ENCODE data around the gene OR1K1. TPM values are rescaled to one million over a fixed set of nuclear protein-coding genes. Genes with fewer than 3 reads are reported as not detected.

The OR1K1 gene
- polyA plus RNA-seq, 3 donors = not detected

DNA sequence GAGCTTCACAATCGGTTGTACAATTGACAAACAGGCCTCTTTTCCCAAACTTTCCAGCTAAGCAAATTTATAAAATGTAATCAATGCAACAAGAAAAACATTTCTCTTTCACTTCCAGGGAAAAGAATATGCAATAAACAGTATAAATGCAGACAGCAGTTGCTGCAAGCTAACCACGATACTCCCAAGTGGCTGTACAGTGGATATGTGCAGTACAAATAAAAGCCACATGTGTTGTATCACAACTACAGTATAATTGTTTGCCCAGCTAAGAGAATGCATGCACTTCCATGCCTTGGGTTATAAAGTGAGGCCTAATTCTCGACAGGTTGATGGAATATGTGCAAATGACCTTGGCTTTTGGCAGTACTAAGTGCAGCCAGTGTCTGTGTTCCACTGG lies 45.2 kb downstream of the OR1K1 start:
- H3K27me3 Mint-ChIP-seq (ENCODE audit: low read depth in 3 of 3) = no peaks in the 10 kb centered on the region
- no peak for DNase-seq
- H3K9me3 Mint-ChIP-seq = no peaks in the 10 kb centered on the region
- Histone ChIP-seq H3K27ac (ENCODE audit: low read depth in 1 of 2, low read length in 2 of 2) (no peak overlapping the region), H3K4me3 (replicated peaks in 1 of 3; ENCODE audit: low read depth in 2 of 3, low read length in 3 of 3) (no peak overlapping the region), H3K9me3 (replicated peaks in 1 of 2; ENCODE audit: control insufficient read depth in 1 of 2, insufficient read depth in 1 of 2, low read length in 2 of 2) (no peaks in the 10 kb centered on the region), H3K27me3 (ENCODE audit: control insufficient read depth in 2 of 2, insufficient read depth in 2 of 2, low read length in 2 of 2) (no peaks in the 10 kb centered on the region), H3K36me3 (replicated peaks in 1 of 2; ENCODE audit: control insufficient read depth in 1 of 2, insufficient read depth in 2 of 2, low read length in 2 of 2) (peaks cover 31 to 51% of the 10 kb centered on the region in 2 donors), H3K9ac (ENCODE audit: insufficient read depth, low read length, poor library complexity, severe bottlenecking) (no peak overlapping the region), H2AFZ (ENCODE audit: insufficient read depth, low read depth, low read length, poor library complexity, severe bottlenecking) (no peak overlapping the region), H3K79me2 (ENCODE audit: insufficient read depth, low read length) (no peaks in the 10 kb centered on the region), H3K4me1 (ENCODE audit: control insufficient read depth in 1 of 2, insufficient read depth in 2 of 2, low read length in 2 of 2) (no peaks in the 10 kb centered on the region), H3K4me2 (replicated peaks; ENCODE audit: extremely low read depth, low read length, poor library complexity, severe bottlenecking) (no peak overlapping the region), H4K20me1 (ENCODE audit: insufficient read depth, low read length) (no peaks in the 10 kb centered on the region)
- peaks cover 28 to 31% of the 10 kb centered on the region in 2 donors for H3K36me3 Mint-ChIP-seq
- intact Hi-C loops (cut with micrococcal nuclease) = no loop called here
- H3K4me1 Mint-ChIP-seq = no peaks in the 10 kb centered on the region
- TF ChIP-seq, protein P1, sequence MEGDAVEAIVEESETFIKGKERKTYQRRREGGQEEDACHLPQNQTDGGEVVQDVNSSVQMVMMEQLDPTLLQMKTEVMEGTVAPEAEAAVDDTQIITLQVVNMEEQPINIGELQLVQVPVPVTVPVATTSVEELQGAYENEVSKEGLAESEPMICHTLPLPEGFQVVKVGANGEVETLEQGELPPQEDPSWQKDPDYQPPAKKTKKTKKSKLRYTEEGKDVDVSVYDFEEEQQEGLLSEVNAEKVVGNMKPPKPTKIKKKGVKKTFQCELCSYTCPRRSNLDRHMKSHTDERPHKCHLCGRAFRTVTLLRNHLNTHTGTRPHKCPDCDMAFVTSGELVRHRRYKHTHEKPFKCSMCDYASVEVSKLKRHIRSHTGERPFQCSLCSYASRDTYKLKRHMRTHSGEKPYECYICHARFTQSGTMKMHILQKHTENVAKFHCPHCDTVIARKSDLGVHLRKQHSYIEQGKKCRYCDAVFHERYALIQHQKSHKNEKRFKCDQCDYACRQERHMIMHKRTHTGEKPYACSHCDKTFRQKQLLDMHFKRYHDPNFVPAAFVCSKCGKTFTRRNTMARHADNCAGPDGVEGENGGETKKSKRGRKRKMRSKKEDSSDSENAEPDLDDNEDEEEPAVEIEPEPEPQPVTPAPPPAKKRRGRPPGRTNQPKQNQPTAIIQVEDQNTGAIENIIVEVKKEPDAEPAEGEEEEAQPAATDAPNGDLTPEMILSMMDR (IDR thresholded peaks at IDR 0.05) = no peak
- no peak overlapping the region for H3K4me3 Mint-ChIP-seq
- no peak overlapping the region for H3K27ac Mint-ChIP-seq
- WGBS (ENCODE audit: insufficient coverage) = 100% methylated on average over 1 of the region's 3 CpGs

DNA sequence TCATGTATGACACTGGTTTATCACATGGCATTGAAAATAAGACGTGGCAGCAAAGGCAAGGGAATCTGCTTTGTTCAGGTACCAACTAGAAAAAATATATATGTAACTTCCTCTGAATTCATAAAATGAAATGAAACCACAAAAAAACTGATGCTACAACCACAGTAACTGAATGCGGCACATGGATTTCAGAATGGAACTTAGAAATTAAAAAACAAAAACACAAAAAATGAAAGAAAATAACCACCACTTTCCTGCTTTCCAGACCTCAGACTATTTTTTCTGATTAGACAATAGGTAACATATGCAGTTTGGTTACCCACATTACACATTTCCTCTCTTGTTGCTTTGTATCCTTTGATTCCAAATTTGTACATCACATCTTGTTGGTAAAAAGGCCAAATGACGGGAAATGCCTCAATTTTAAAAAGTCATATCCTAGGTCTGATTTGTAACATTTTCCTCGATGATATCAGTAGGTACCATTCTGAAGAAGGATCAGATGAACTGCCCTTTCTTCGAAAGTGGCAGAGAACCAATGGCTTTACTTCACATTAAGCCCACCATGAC lies 46.5 kb downstream of the OR1K1 start:
- no peak overlapping the region for H3K27ac ChIP-seq (ENCODE audit: low read depth in 1 of 2, low read length in 2 of 2)
- Mint-ChIP-seq H3K4me1 (no peaks in the 10 kb centered on the region), H3K4me3 (no peak overlapping the region), H3K27ac (no peak overlapping the region), H3K27me3 (ENCODE audit: low read depth in 3 of 3) (no peaks in the 10 kb centered on the region), H3K9me3 (no peaks in the 10 kb centered on the region), H3K36me3 (peaks cover 40 to 45% of the 10 kb centered on the region in 2 donors)
- peaks cover 43 to 64% of the 10 kb centered on the region in 2 donors for H3K36me3 ChIP-seq (replicated peaks in 1 of 2; ENCODE audit: control insufficient read depth in 1 of 2, insufficient read depth in 2 of 2, low read length in 2 of 2)
- WGBS (ENCODE audit: insufficient coverage) = 80% methylated on average over 3 of the region's 5 CpGs
- H3K27me3 ChIP-seq (ENCODE audit: control insufficient read depth in 2 of 2, insufficient read depth in 2 of 2, low read length in 2 of 2) = no peaks in the 10 kb centered on the region
- TF ChIP-seq, protein P1 (IDR thresholded peaks at IDR 0.05) = no peak
- H3K4me2 ChIP-seq (replicated peaks; ENCODE audit: extremely low read depth, low read length, poor library complexity, severe bottlenecking) = no peak overlapping the region
- H4K20me1 ChIP-seq (ENCODE audit: insufficient read depth, low read length) = no peaks in the 10 kb centered on the region
- H3K4me1 ChIP-seq (ENCODE audit: control insufficient read depth in 1 of 2, insufficient read depth in 2 of 2, low read length in 2 of 2) = no peaks in the 10 kb centered on the region
- H2AFZ ChIP-seq (ENCODE audit: insufficient read depth, low read depth, low read length, poor library complexity, severe bottlenecking) = no peak overlapping the region
- H3K79me2 ChIP-seq (ENCODE audit: insufficient read depth, low read length) = no peaks in the 10 kb centered on the region
- H3K9ac ChIP-seq (ENCODE audit: insufficient read depth, low read length, poor library complexity, severe bottlenecking) = no peak overlapping the region
- no peaks in the 10 kb centered on the region for H3K9me3 ChIP-seq (replicated peaks in 1 of 2; ENCODE audit: control insufficient read depth in 1 of 2, insufficient read depth in 1 of 2, low read length in 2 of 2)
- H3K4me3 ChIP-seq (replicated peaks in 1 of 3; ENCODE audit: low read depth in 2 of 3, low read length in 3 of 3) = no peak overlapping the region
- intact Hi-C loops (cut with micrococcal nuclease) = no loop called here
- DNase-seq = no peak

Data from CD14-positive monocyte (primary cell).